ENCODE data around the gene EPRS1. TPM values are rescaled to one million over a fixed set of nuclear protein-coding genes. Genes with fewer than 3 reads are reported as not detected.

The EPRS1 gene
- polyA plus RNA-seq, 1 experiment: 129 TPM

- Histone ChIP-seq H3K9me3 (ENCODE audit: control insufficient read depth, insufficient read depth, low read length) (no peaks in the 10 kb centered on the region; the same call in 1 of the 2 replicates), H3K27ac (ENCODE audit: low read depth, low read length) (peak overlapping the region; percentile 91), H3K27me3 (ENCODE audit: control insufficient read depth, insufficient read depth, low read length) (no peaks in the 10 kb centered on the region), H3K4me3 (ENCODE audit: low read depth, low read length) (peak overlapping the region; percentile 100)
- DNase-seq (ENCODE audit: low read depth, low spot score): no peak
- ChIA-PET POLR2A (interaction anchor here (0.6 kb wide), 1 partner anchor 66 kb away, joined by 4 read pairs; no protein-coding TSS in a partner anchor), CTCF (interaction anchor here (0.5 to 0.7 kb wide), 5 partner anchors 12 to 89 kb away, joined by 3 read pairs; no protein-coding TSS in a partner anchor)
- no peak for TF ChIP-seq CTCF (IDR thresholded peaks at IDR 0.05; ENCODE audit: low read depth, low read length)
These were observed 801 bp downstream of the EPRS1 start for GRCh38 chr1:220045356-220046051.

- Histone ChIP-seq H3K27me3 (ENCODE audit: control insufficient read depth, insufficient read depth, low read length) (no peaks in the 10 kb centered on the region), H3K9me3 (ENCODE audit: control insufficient read depth, insufficient read depth, low read length) (no peaks in the 10 kb centered on the region; the same call in 1 of the 2 replicates), H3K27ac (ENCODE audit: low read depth, low read length) (no peak overlapping the region), H3K4me3 (ENCODE audit: low read depth, low read length) (peak overlapping the region; percentile 100)
- ChIA-PET CTCF (interaction anchor here (0.9 to 1.4 kb wide), 2 partner anchors 47 to 54 kb away, joined by 3 to 4 read pairs; no protein-coding TSS in a partner anchor), POLR2A (no interaction called here)
- DNase-seq (ENCODE audit: low read depth, low spot score): no peak
- no peak for TF ChIP-seq CTCF (IDR thresholded peaks at IDR 0.05; ENCODE audit: low read depth, low read length)
These were observed 1.5 kb downstream of the EPRS1 start for GRCh38 chr1:220044678-220045355.

GRCh38 chr1:220043646-220044045 lies 2.7 kb downstream of the EPRS1 start:
- ChIA-PET CTCF (interaction anchor here (1.4 kb wide), 1 partner anchor 52 kb away, joined by 4 read pairs; no protein-coding TSS in a partner anchor), POLR2A (no interaction called here)
- no peaks in the 10 kb centered on the region; the same call in 1 of the 2 replicates for H3K9me3 ChIP-seq (ENCODE audit: control insufficient read depth, insufficient read depth, low read length)
- TF ChIP-seq CTCF (IDR thresholded peaks at IDR 0.05; ENCODE audit: low read depth, low read length): no peak
- DNase-seq (ENCODE audit: low read depth, low spot score): no peak
- no peak overlapping the region for H3K4me3 ChIP-seq (ENCODE audit: low read depth, low read length)
- no peaks in the 10 kb centered on the region for H3K27me3 ChIP-seq (ENCODE audit: control insufficient read depth, insufficient read depth, low read length)
- H3K27ac ChIP-seq (ENCODE audit: low read depth, low read length): no peak overlapping the region

- no peak overlapping the region for H3K4me3 ChIP-seq (ENCODE audit: low read depth, low read length)
- ChIA-PET CTCF (no interaction called here), POLR2A (no interaction called here)
- no peaks in the 10 kb centered on the region for H3K9me3 ChIP-seq (ENCODE audit: control insufficient read depth, insufficient read depth, low read length)
- no peak for TF ChIP-seq CTCF (IDR thresholded peaks at IDR 0.05; ENCODE audit: low read depth, low read length)
- no peak for DNase-seq (ENCODE audit: low read depth, low spot score)
- no peaks in the 10 kb centered on the region for H3K27me3 ChIP-seq (ENCODE audit: control insufficient read depth, insufficient read depth, low read length)
- no peak overlapping the region for H3K27ac ChIP-seq (ENCODE audit: low read depth, low read length)
These were observed 6.2 kb downstream of the EPRS1 start for GRCh38 chr1:220040028-220040596.
